H1 (cell line): ENCODE measurements around the gene HCST. TPM values are rescaled to one million over a fixed set of nuclear protein-coding genes. Genes with fewer than 3 reads are reported as not detected.

Experiments used
- HDAC2 ChIP-seq, 2 experiments: fragments of 300-600 bp in 1 of 2; sonication (generic) in 1 of 2; IDR thresholded peaks; 2 replicates each; pipeline ENCODE4 v1.6.1; 2011 to 2012; ENCODE audit warnings: low read depth in 2 of 2, low read length in 2 of 2, mild to moderate bottlenecking in 2 of 2, moderate library complexity in 2 of 2, borderline replicate concordance in 1 of 2, inconsistent platforms in 1 of 2
- RFX5 ChIP-seq: IDR thresholded peaks from 2 replicates; pipeline ENCODE4 v1.6.1; 2011; ENCODE audit warnings: low read depth, low read length, improper control_type of control experiment, borderline replicate concordance
- SP1 ChIP-seq: IDR thresholded peaks from 2 replicates; pipeline ENCODE4 v1.6.1; 2011; ENCODE audit warnings: low read depth, low read length
- USF2 ChIP-seq: IDR thresholded peaks from 2 replicates; pipeline ENCODE4 v1.6.1; 2011; ENCODE audit warnings: low read length, improper control_type of control experiment
- polyA plus RNA-seq, 7 experiments: library from polyadenylated mRNA; depleted of rRNA in 3 of 7; stranded (reverse) in 5 of 7; unstranded in 2 of 7; fragments of >200 nt in 5 of 7; fragments of 200-250 nt in 2 of 7; gene quantifications; 1 replicate in 5 of 7; 2 replicates in 1 of 7; 4 replicates in 1 of 7; pipeline versions ENCODE4 v1.2.1 to v1.2.3, GENCODE V29; 2011 to 2013; ENCODE audit warnings: missing spikeins in 2 of 7, mixed read lengths in 2 of 7
- total RNA-seq: library from RNA; stranded (reverse); fragmentation: NEBNext Ultra II Directional; extraction: Animal tissue kit (Norgen Biotek cat#: 25700); gene quantifications from 2 replicates; pipeline ENCODE4 v1.2.1, GENCODE V29; 2021

HCST gene
- total and polyA plus RNA-seq, 2 of the 8 experiments (the other 6 are each of a cell fraction or from before 2014, with no cell fraction given): 2.8 TPM; not detected in 1

GRCh38 chr19:35862528-35862927, 39.8 kb upstream of the HCST start (continued):
- TF ChIP-seq HDAC2 (IDR thresholded peaks at IDR 0.05; ENCODE audit: borderline replicate concordance in 1 of 2, low read depth in 2 of 2, low read length in 2 of 2) (no peak), RFX5 (no peak), SP1 (peak; percentile 77), USF2 (no peak)
